HL-60/S4 treated with retinoic acid at 250 ng/mL for 4 days and 3 days (cell line): ENCODE results near the gene SLC25A52.

Experiments used
- in situ Hi-C: fragments of 300-500 bp; cut with MboI; formaldehyde crosslinking; loops from 2 replicates; pipeline ENCODE4 v1.7.0; 2022; ENCODE audit warnings: low sequenced_read_pairs

SLC25A52 gene

DNA sequence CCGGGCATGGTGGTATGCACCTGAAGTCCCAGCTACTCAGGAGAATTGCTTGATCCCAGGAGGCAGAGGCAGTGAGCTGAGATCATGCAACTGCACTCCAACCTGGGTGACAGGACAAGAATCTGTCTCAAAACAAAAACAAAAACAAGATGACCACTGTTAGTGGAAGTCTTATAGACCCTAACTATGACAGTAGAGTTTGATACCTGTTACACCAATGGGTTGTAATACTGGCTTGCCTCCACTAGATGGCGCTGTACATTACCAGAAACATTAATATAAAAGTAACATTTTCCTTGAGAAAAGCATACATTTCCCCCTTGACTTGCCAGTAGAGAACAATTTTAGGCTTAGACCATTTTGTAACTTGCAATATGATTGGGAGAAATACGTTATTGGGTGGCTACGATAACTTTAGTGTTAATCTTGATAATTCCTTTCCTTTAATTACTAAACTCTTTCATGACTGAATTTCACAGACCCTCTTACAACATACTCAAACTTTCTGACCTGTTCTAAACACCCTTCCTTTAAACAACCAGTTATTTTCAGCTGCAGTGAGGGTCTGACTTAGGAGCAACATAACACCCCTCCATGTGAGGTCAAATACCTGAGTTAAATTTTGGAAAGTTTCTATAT is 19.5 kb downstream of the SLC25A52 start:
- in situ Hi-C loops: loop anchor here (25.0 kb wide), 1 partner anchor 221 kb away; no protein-coding TSS in a partner anchor

DNA sequence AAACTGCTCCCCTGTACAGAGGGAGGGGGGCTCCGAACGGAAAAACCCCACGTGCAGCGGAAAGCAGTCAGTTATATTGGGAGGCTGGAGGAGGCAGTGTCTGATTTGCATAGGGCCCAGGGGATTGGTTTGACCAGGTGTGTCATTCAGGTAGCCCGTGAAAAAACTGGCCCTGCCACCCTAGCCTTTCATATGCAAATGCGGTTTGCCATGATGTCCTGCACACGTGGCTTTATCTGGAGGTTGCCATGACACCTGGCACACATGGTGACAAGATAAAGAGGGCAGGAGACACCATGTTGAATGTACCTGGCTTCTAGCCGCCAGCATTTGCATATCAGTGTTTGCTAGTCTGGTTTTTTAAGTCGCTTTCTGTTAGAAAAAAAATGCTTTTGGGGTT is 20.5 kb downstream of the SLC25A52 start:
- in situ Hi-C loops: loop anchor here (25.0 kb wide), 1 partner anchor 222 kb away; no protein-coding TSS in a partner anchor

DNA sequence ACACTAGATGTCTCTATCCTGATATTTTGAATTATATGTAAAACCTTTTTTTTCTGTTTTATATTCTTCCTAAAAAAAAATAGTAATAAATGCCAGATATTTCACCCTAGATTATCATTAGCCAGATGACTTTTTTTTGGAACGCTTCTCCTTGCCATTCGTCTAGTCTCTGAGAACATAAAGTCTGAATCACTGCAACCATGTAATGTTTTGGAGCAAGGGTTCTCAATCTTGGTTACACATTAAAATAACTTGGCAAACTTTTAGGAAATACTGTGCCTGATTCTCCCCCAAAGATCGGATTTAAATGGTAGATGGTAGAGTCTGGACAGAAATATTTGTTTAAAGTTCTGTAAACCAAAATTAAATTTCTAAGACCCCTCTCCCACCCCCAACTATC is 21.0 kb downstream of the SLC25A52 start:
- in situ Hi-C loops: loop anchor here (25.0 kb wide), 1 partner anchor 223 kb away; no protein-coding TSS in a partner anchor

GRCh38 chr18:31738460-31739407 is 21.9 kb downstream of the SLC25A52 start:
- in situ Hi-C loops: loop anchor here (25.0 kb wide), 1 partner anchor 224 kb away; no protein-coding TSS in a partner anchor

- in situ Hi-C loops: loop anchor here (25.0 kb wide), 1 partner anchor 226 kb away; no protein-coding TSS in a partner anchor
These were observed 24.1 kb downstream of the SLC25A52 start for GRCh38 chr18:31736630-31737029.

DNA sequence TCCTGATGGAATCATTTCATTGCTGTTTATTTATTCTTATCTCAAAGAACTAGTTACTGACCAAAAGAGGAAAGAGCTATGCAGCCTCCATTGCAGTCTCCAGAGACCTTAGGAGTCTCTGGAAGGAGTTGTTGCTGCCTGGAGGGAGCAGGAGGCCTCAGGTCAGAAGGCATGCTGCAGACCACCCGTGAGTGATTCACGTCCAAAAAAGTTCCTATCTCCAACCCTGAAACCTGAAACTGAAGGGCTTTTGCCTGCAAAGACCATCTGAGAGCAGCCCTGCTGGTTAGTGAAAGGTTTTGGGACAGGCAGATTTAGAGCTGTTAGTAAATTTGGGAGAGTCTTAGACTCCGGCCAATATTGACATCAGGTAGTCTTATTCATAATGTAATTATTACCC is 29.1 kb downstream of the SLC25A52 start:
- in situ Hi-C loops: loop anchor here (25.0 kb wide), 1 partner anchor 231 kb away; no protein-coding TSS in a partner anchor

GRCh38 chr18:31729196-31729595 is 31.5 kb downstream of the SLC25A52 start:
- in situ Hi-C loops: loop anchor here (25.0 kb wide), 1 partner anchor 233 kb away; no protein-coding TSS in a partner anchor

GRCh38 chr18:31723990-31724711 is 36.5 kb downstream of the SLC25A52 start:
- in situ Hi-C loops: no loop called here

DNA sequence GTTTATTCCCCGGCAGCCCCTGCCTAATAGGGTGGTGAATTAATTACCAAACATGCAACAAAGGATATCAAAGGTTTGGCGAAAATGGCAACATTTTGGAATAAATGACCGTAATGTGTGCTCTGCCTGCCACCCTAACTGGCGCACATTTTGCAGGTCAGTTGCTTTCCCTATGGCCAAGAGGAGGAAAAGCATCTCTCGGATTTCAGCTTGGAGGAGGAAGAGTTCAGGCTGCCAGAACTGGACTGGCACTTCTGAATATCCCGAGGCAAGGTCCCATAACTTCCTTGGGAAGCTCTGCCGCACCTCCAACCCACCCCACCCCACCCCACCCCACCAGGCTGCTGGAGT is 37.1 kb downstream of the SLC25A52 start:
- in situ Hi-C loops: no loop called here

DNA sequence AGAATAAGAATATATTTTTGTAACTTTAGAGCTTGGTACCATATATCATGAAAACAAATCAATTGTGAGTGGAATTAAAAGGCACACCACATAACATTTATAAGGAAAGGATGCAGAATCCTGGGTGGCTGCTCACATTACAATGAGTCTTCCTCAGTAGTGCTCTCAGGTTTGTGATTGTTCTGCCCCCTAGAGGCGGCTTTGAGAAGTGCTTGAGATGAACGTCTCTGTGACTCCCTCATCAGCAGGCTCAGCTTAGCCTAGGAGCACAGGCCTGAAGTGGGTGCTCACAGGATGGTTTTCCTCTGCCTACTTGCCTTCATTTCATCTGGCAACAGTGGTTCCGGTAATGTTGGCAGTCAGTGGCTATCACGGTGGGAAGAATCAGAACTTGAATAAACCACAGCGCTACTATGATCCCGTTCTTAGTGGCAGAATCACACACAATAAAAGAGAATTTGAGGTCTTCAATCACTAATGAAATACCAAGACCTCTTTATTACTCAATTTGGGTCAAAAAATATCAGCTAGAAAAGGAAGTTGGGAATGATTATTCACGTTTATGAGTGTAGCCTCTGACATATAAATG is 38.2 kb downstream of the SLC25A52 start:
- in situ Hi-C loops: no loop called here

DNA sequence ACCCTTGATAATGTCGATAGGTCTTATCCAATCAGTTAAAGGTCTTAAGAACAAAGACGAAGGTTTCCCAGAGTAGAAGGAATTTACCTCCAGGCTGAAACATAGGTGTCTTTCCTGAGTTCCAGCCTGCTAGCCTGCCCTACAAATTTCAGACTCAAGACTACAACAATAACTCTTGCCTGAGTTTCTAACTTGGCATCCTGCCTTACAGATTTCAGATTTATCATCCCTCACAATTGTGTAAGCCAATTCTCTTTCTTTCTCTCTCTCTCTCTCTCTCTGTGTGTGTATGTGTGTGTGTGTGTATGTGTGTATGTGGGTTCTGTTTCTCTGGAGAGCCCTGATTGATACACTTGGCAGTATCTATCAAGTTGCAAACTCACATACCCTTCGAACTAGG is 39.1 kb downstream of the SLC25A52 start:
- in situ Hi-C loops: no loop called here

- in situ Hi-C loops: no loop called here
These were observed 39.8 kb downstream of the SLC25A52 start for GRCh38 chr18:31720867-31721266.

DNA sequence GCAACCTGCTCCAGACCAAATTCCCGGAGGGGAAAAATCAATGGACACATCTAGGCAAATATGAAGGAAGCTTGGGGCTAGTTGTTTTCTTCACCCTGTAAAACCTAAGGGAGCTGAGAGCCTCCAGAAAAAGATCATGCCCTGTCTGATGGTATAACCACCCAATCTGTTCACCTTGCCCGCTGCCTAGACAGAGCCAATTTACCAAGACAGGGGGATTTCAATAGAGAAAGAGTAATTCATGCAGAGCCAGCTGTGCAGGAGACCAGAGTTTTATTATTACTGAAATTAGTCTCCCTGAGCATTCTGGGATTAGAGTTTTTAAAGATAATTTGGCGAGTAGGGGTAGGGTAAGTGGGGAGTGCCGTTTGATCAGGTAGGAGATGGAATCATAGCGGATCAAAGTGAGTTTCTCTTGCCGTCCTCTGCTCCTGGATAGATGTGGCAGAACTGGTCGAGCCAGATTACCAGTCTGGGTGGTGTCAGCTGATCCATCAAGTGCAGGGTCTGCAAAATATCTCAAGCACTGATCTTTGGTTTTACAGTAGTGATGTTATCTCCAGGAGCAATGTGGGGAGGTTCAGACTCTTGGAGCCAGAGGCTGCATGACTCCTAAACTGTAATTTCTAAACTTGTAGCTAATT is 41.2 kb downstream of the SLC25A52 start:
- in situ Hi-C loops: no loop called here

- in situ Hi-C loops: no loop called here
These were observed 42.3 kb downstream of the SLC25A52 start for GRCh38 chr18:31718386-31718785.

DNA sequence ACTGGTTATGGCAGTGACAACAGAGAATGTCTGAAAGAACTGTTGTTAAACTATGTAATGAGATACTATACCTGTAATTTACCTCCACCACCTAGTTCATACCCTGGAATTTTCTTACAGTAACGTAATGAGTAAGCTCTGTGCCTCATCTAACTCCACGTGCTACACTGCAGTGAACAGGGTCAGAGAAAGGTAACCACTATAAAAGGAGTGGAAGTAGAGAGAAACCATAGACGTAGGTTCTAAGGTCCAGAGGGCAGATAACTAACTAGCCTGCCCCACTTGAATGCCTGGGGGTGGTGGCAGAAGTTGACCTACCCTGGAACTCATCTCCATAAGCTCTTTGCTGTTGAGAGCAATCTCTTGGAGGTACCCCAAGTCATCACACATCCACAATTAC is 44.3 kb downstream of the SLC25A52 start:
- in situ Hi-C loops: no loop called here

DNA sequence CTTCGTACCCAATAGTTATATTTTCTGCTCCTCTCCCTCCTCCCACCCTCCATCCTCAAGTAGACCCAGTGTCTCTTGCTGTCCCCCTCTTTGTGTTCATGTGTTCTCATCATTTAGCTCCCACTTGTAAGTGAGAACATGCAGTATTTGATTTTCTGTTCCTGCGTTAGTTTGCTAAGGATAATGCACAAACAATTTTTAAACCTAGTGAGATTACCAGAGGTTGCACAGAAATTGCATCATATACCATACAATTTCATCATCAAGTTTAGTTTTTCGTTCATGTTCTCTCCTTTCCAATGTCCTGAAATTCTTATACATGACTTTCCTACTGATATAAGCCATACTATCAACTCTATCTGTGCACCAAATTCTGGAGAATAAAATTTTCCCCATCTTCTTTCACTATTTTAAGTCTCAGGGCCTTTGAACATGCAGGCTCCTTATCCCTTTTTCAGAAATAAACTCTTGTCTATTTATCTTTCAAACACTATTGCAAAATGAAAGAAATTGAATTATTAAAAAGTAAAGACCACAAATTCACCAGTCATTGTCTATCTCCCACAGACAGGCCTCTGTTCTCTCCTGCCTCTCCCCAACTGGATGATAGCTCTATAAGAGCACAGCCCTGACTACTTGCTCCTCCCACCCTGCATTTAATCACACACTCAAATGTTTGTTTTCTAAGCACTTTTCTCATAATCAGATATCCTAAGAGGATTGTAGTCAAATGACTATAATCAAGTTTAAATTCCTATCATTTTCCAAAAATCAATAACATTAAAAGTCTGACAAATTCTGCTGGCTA is 49.1 kb downstream of the SLC25A52 start:
- in situ Hi-C loops: no loop called here

GRCh38 chr18:31710826-31711225 is 49.9 kb downstream of the SLC25A52 start:
- in situ Hi-C loops: no loop called here
